Stimulated activated CD4-positive, alpha-beta T cell treated with anti-CD3 and anti-CD28 coated beads, TNF-alpha, amount 100 ng/mL, for 4 hours (primary cell): Measurements from ENCODE around the gene MYO1H.
A peak's percentile ranks its signal among the peaks of the same experiment; 100 is the strongest.
"Not testable (repeated sequence)": the region's sequence is repeated elsewhere in the genome, so short reads cannot be mapped to it uniquely, and the experiment has no call there.

Experiments used
- DNase-seq, 3 experiments: peaks; one replicate each; pipeline ENCODE4 v3.0.0-alpha.2; 2020; ENCODE audit warnings: low read depth in 3 of 3

The MYO1H gene

GRCh38 chr12:109346920-109347319, 780 bp upstream of the MYO1H start:
- no peak for DNase-seq

- no peak for DNase-seq
Measured at GRCh38 chr12:109352184-109352583, 4.5 kb downstream of the MYO1H start.

- DNase-seq: no peak
Measured at GRCh38 chr12:109356577-109356976, 8.9 kb downstream of the MYO1H start.

- no peak for DNase-seq
Measured at GRCh38 chr12:109357032-109357431, 9.3 kb downstream of the MYO1H start.

- DNase-seq: no peak
Measured at GRCh38 chr12:109358154-109358869, 10.6 kb downstream of the MYO1H start.

GRCh38 chr12:109359131-109359690, 11.5 kb downstream of the MYO1H start:
- no peak for DNase-seq

GRCh38 chr12:109369831-109370230, 22.1 kb downstream of the MYO1H start:
- DNase-seq: no peak

- no peak for DNase-seq
Measured at GRCh38 chr12:109377139-109377685, 29.5 kb downstream of the MYO1H start.

- DNase-seq: no peak
Measured at GRCh38 chr12:109378569-109378968, 30.9 kb downstream of the MYO1H start.

- no peak for DNase-seq
Measured at GRCh38 chr12:109382031-109382430, 34.3 kb downstream of the MYO1H start.

- no peak for DNase-seq
Measured at GRCh38 chr12:109383240-109383639, 35.5 kb downstream of the MYO1H start.

GRCh38 chr12:109385339-109386058, 37.8 kb downstream of the MYO1H start:
- DNase-seq: no peak

GRCh38 chr12:109386059-109386433, 38.3 kb downstream of the MYO1H start:
- no peak for DNase-seq

GRCh38 chr12:109387425-109388166, 39.9 kb downstream of the MYO1H start:
- no peak for DNase-seq

- DNase-seq: no peak
Measured at GRCh38 chr12:109388167-109388563, 40.5 kb downstream of the MYO1H start.

GRCh38 chr12:109389146-109389545, 41.4 kb downstream of the MYO1H start:
- DNase-seq: no peak

- peak in 1 of 3 experiments; percentile 2 for DNase-seq
Measured at GRCh38 chr12:109393437-109394345, 46.0 kb downstream of the MYO1H start.

GRCh38 chr12:109394891-109395290, 47.2 kb downstream of the MYO1H start:
- no peak for DNase-seq

GRCh38 chr12:109404841-109405240, 57.1 kb downstream of the MYO1H start:
- DNase-seq: not testable (repeated sequence)

- DNase-seq: not testable (repeated sequence)
Measured at GRCh38 chr12:109406147-109406546, 58.4 kb downstream of the MYO1H start.
